T-helper 9 cell (primary cell): Measurements from ENCODE around the gene SLX9.
"Not testable (repeated sequence)": the region's sequence is repeated elsewhere in the genome, so short reads cannot be mapped to it uniquely, and the experiment has no call there.

Experiments
- DNase-seq: peaks from one replicate; pipeline ENCODE4 v3.0.0-alpha.2; 2020

SLX9 gene

DNA sequence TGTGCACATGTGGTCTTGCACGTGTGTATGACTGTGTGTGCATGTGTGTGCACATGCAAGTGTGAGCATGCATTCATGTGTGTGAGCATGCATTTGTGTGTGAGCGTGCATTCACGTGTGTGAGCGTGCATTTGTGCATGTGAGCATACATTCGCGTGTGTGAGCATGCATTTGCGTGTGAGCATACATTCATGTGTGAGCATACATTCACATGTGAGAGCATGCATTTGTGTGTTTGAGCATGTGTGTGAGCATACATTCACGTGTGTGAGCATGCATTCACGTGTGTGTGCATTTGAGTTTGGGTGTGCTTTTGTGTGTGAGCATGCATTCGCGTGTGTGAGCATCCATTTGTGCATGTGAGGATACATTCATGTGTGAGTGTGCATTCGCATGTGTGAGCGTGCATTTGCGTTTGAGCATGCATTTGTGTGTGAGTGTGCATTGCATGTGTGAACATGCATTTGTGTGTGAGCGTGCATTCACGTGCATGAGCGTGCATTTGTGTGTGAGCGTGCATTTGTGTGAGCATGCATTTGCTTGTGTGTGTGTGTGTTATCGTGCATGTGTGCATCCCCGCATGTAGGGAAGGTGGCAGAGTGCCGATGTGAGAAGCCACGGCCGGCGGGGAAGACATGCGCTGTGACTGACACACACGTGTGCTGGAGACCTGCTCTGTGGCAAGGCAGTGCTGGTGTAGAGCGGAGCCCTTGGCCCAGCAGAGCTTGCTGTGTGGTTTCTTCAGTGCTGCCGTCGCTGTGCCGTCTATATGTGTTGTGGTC, 37.4 kb upstream of the SLX9 start:
- no peak for DNase-seq

DNA sequence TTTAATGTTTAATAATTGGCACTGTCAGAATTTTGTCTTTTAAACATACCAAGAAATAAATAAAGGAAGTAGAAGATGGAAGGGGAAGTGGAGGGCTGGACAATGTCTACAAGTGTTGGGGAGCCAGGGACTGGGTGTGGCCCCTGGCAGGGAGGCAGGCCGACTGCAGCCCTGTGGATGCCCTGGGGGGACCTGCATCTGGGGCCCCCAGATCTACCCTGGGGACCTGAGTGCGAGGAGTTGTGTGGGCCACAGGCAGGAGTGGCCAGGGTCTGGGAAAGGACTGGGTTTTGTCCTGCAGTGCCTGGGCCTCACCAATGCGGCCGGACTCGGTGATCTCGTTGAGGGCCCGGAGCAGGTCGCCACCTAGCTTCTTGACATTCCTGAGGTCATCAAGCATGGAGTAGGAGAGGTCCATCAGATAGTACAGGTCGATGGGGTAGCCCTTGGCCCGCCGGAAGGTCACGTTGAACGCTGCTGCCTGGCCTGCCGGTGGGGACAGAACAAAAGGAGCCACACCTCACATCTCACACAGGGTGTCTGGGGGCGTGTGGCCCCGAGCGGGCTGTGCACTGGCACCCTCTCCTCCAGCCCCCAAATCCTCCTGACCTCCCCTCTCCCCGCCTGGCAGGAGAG, 36.7 kb upstream of the SLX9 start:
- DNase-seq = no peak

DNA sequence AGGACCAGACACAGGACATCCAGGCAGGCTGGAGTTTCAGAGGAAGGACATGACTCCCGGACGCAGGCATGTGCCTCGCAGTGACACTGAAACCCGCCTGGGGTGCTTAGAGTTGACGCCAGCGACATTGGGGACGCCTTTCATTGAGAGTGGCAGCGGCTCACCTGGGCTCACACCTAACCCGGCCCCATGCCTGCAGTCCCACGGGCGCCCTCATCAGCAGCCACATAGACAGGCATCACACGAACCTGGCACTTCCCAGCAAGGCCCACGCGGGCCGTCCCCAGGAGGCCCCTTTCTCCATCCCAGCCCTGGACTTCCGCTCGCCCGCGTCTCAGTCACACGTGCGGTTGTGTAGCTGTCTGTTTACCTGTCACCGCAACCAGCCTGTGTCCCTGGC, 36.1 kb upstream of the SLX9 start:
- no peak for DNase-seq

DNA sequence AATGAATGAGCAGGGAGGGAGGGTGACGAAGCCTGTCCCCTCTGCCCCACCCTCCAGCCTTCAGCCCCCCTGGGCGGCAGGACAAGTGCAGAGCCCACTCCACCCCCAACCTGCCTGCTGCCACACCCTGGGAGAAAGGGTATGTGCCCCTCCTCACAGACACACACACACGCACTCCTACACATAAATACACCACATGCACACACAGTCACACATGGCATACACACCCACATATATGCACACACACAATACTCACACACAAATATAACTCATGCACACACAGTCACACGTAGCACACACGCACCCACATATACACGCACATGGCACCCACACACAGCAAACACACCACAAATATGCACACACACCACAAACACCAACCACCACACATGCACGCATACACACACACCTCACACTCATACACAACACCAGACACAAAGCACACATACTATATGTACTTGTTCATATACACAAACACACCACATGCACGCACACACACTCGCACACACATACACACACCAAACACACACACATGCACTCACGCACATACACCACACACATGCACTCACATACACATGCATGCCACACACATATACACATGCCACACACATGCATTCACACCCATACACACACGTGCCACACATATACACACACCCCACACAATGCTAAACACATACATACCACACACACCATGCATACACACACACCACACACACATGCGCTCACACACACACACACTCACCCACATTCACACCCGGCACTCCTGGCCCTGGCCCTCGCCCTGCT, 35.5 kb upstream of the SLX9 start:
- no peak for DNase-seq

DNA sequence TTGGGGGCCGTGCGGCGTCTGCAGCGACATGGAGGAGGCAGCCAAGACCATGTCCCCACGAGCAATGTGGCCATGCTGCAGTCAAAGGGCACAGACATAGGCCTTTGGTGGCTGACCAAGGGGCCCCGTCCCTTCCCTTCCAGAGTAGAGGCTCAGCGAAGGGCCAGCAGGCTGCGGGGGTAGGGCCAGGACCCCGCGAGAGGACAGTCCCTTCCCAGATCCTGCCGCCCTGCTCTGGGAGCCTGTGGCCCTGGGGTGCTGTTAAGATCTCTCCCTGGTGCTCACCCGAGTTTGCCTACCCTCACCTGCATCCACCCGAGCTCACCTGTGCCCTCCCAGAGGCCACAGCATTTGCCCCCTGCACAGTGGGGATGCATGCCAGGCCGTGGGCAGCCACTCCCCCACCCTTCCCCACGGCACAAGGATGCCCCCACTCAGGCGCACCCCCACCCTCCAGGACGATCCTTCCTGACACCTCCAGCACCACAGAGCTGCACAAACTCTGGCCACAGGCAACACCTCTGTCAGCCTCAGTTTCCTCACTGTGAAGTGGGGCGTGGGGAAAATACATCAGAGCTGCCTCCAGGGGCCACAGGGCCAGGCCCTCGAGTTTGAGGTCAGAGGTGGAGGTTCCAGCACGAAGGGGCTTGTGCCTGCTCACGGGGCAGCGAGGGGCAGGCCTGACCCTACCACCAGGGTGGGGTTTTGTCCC, 34.7 kb upstream of the SLX9 start:
- no peak for DNase-seq

DNA sequence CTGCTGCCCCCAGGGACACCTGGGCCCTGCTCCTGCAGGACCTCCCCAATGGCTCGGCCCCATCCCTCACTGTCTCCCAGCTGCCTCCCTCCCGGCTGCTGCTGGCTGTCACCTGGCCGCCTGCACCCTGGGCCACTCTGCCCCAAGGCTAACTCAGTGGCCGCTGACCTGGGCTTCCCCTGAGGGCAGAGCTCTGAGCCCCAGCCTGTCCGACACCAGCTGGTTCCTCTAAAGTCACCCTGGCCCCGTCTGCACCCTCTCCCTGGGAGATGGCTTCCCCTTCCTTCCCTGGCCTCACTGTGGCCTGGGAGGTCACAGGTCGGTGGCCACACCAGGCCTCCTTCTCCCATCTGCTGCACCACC, 34.1 kb upstream of the SLX9 start:
- no peak for DNase-seq

DNA sequence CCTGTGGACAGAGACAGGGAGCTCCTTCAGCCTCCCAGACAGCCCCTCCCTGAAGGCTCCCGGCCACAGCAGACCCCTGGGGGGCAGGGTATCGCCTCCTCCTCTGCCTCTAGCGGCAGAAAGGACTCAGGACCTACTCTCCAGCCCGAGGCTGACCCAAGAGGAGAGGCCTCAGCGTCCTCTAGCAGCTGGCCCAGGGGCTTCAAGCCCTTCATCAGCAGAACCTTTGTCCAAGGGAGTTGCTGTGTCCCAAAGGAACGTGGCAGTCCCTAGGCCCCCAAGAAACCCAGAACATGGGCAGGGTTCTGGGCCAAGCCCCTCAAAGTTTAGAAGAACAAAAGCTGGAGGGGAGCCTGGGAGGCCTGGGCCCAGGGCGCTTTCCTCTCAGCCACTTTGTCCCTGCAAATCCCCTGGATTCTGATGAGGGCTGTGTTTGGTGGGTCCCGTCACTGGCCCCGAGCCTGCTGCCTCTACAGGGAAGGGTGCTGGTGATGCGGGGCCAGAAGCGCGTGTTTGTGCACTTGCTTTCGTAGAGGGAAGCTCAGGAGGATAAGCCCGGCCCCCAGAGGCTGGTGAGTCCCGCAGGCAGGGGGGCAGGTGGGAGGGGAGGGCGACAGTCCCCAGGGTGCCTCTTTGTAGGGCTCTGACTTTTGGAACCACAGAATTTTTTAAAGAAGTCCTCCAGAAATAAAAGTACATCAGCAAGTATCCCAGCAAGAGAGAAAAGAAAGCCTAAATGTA, 32.4 kb upstream of the SLX9 start:
- DNase-seq = no peak

DNA sequence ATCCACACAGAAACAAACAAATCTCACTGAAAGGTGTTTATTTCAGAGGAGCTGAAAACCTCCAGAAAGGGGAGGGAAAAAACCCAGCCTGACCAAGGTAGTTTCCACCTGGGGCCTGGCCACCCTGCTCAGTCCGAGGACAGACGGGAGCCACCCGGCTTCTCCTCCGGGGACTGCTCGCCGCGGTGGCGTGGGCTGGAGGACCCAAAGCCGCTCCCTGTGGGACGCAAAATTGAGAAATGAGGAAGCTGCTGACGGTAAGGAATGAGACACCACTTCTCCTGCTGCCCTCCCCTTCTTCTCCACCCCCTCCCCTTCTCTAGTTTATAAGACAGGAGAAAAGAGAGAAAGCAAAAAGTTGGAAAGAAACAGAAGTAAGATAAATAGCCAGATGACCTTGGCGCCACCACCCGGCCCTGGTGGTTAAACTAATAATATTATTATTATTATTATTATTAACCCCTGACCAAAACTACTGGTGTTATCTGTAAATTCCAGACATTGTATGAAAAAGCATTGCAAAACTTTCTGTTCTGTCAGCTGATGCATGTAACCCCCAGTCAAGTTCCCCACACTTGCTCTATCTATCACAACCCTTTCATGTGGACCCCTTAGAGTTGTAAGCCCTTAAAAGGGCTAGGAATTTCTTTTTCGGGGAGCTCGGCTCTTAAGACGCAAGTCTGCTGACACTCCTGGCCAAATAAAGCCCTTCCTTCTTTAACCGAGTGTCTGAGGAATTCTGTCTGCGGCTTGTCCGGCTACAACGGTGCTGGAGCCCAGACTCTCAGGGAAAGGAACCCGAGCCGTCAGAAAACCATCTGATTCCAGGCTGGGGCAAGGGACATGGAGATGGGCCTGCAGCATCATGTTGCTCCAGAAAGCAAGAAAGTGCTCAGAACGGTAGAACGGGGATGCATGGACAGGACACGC, 31.6 kb upstream of the SLX9 start:
- no peak for DNase-seq

DNA sequence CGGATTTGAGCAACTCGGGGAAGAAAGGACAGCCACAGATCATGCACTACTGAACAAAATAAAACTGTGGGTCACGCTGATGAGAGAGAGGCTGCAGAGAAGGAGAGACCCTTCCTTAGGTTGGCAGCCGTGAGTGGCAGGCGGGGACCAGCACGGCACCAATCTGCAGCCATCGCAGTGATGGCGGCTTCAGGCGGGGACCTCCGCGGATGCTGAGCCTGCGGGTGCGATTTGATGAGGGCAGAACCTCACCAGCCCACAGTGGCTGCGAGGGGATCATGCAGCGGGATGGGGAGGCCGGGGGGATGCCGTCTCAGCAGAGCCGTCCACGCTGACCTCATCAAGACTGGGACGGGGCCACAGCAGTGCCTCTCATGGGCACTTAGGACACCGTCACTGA, 30.9 kb upstream of the SLX9 start:
- DNase-seq = no peak

DNA sequence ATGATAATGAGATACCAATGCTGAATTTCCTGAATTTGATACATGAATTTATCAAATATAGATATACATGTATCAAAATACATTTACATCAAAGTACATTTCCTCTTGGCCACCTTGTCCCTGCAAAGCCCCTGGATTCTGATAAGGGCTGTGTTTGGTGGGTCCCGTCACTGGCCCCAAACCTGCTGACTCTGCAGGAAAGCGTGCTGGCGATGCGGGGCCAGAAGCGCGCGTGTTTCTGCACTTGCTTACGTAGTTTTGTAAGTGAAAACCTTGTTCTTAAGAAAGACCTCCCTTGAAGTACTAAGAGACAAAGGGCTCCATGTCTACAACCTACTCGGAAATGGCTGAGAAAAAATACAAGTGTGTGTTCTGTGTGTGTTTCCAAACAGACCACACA, 30.1 kb upstream of the SLX9 start:
- no peak for DNase-seq

DNA sequence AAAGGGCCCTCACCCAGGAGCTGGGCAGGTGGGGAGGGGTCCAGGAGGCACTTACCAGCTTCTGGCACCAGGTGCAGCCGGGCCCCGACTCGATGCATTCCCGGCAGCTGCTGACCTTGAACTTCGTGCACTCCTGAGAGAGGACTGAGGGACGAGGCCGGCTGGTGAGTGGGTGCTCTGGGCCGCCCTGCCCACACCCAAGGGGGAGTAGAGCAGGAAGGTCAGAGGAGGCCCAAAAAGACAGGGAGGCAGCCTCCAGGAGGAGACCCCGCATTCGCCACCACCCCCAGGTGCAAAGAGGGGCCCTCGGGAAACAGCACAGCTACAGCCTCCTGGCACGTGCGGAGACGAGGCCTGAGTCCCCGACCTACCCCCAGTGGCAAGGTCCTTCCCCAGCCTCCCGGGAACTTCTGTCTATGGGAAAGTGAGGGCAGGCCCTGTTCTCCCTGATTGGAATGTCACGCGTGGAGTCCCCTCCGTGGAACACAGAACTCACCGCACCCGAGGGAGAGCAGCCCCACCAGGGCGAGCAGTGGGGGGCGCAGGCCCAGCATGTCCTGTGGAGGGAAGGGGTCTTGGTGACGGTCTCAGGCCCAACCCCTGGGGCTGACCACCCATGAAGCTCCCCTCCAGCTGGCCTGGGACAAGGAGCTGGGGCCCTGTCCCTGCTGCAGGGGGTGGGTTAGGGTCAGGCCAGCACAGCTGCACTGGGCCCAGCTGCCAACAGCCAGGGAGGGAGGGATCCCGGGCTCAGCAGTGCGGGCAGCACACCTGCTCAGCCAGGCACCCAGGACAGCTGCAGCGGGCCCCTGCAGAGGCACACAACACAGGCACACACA, 29.4 kb upstream of the SLX9 start:
- DNase-seq = no peak

DNA sequence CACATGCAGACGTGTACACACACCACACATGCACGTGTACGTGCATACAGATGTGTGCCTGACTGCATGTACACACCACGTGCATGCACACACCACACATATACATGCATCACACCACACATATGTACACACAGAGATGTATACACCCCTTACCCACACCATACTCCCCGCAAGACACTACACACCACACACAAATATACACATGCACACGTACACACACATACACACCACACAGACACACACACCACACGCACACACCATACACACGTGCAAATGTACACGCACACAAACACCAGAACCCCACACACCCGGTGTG, 28.8 kb upstream of the SLX9 start:
- DNase-seq = no peak

DNA sequence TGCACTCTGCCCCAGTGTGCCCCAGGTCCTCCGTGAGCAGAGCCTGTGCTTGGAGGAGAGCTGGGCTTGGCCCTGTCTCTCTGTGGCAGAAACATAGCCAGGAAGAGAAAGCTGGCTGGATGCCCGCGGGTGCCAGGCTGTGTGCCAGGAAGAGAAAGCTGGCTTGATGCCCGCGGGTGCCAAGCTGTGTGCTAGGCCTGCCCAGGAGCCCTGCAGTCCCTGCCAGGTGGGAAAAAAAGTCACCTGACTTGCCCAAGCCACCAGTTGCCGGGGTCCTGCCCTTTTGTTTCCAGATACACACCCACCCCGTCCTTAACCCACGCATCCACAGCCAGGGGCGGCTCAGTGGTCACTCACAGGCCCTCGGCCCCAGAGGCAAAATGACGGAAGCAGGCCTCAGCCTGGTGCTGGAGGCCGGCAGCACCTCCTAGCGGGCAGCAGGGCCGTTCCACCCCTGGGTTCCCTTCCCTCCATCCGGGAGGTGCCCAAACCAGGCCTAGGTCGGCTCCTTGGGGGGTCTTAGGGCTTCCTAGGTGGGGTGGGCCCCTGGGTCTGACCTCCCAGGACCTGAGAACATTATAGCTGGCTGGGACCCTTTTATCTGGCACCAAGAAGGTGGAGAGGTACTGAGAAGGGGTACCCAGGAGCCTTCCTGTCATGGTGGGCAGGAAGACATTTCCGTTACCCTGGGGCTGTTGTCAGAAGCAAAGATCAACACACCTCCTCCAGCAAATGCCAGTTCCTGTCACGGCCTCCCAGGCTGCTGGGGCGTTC, 28.3 kb upstream of the SLX9 start:
- DNase-seq = peak; percentile 48

DNA sequence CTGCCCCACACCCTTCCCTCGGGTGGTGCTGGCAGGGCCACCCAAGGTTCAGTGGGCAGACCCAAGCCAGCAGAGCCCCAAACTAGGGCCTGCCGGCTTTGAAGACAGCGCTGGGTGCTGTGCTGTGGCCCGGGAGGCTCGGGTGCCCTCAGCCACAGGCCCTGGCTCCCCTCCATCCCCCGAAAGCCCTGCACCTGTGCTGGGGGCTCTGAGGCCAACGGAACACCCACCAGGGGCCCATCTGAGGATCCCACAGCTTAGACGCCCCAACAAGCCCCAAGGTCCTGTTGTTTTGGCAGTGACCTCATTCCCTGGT, 27.7 kb upstream of the SLX9 start:
- no peak for DNase-seq

DNA sequence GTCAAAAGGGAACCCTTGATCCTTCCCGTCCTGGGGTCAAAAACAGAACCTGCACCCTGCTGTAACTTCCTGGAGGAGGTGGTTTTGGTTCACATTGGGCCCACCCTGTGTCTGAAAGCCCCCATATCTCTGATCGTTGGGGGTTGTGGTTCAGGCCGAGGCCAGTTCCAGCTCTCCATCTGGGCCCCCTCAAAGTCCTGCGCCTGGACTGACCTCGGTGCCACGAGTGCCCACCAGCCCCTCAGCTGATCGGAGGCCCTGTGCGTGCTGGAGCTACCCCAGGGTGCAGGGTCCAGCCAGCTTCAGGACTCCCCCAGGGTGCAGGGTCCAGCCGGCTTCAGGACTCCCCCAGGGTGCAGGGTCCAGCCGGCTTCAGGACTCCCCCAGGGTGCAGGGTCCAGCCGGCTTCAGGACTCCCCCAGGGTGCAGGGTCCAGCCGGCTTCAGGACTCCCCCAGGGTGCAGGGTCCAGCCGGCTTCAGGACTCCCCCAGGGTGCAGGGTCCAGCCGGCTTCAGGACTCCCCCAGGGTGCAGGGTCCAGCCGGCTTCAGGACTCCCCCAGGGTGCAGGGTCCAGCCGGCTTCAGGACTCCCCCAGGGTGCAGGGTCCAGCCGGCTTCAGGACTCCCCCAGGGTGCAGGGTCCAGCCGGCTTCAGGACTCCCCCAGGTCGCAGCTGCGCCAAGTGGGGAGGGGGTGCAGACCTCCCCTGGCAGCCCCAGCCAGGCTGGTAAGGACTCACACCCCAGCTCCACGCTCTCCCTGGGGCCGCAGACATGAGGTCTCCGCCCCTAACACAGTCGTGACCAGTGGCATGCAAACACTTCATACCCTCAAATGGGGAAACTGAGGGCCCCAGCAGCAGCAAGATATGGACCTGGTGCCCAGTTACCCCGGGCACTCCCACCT, 27.1 kb upstream of the SLX9 start:
- DNase-seq = not testable (repeated sequence)

DNA sequence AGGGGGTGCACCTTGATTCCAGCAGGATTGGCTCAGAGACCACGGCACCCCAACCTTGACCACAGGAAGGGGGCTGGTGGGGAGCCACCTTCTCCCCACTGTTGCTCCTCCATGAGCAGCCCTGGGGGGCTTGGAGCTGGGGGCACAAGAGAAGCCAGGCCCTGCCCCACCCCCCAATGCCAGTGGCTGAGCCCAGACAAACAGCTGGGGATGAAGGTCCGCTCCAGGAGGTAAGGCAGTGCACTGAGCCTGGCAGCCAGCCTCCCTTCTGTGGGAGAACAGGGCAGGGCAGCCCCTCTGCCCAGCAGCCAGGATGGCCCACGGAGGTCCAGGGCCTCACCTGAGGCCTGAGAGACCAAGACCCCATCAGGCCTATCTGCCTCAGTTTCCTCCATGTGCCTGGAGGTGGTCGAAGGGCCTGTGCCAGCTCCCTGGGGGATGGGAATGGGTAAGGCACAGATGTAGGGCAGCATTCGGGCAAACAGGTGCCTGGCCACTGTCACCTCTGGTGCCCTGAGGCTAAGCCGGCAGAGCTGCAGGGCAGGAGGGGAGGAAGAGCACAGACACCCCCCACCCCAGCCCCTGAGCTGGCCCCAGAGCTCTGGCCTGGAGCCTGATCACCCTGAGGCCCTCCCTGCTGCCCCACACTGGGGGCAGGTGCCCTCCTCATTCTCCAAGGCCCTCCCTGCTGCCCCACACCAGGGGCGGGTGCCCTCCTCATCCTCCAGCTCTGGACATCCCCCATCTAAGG, 26.2 kb upstream of the SLX9 start:
- DNase-seq = no peak

DNA sequence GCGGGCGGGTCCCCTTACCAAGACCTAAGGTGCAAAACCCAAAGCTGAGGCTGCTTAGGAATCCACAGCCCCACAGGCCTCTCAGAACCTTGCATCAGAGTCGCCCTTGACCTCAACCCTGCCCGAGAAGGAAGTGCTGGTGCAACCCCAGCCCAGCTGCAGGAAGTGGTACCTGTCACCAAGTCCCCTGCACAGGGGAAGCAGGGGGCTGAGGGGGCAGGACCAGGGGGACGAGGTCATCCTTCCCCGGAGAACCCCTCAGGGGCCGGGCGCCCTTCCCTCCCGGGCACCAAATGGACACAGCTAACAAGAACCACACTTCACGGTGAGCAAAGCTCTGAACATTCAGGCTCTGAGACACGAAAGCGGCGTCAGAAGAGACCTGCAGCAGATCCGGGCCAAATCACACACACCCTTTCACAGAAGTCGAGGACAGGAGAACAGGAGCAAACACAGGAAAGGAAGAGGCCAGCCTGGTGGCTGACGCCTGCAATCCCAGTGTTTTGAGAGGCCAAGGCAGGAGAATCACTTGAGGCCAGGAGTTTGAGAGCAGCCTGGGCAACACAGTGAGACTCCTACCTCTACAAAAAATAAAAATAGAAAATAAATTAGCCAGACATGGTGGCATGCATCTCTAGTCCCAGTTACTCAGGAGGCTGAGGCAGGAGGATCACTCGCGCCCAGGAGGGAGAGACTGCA, 25.5 kb upstream of the SLX9 start:
- DNase-seq = peak; percentile 32

DNA sequence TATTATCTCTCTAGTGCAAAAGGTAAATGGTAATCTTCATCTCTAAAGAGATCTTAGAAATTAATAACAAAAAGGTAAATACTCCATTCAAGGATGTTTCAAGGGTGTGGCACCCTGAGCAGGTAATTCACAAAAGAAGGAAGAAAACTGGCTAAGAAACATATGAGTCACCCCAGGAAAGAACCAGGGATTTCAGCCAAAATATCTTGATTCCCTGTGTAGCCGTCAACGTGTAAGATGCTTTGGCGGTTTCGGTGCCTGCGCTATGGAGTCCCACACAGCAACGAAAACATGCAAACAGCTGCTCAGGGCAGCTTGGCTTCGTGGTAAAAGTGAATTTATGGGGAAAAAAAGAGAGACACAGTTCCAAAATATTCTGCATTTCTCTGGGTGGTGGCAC, 22.9 kb upstream of the SLX9 start:
- DNase-seq = no peak
